Posterior vena cava (tissue), 2 donors: ENCODE measurements around the gene ZNF397. TPM values are rescaled to one million over a fixed set of nuclear protein-coding genes. Genes with fewer than 3 reads are reported as not detected.

Experiments
- DNase-seq: peaks from one replicate; pipeline ENCODE4 v3.0.0-alpha.2; 2020; ENCODE audit warnings: low spot score
- intact Hi-C, 2 donors: fragments of 100-400 bp; cut with DNase I; formaldehyde crosslinking; loops; one replicate each; pipeline versions ENCODE4 v1.14.1 to v1.14.2; 2022 to 2023
- total RNA-seq, 2 donors: library from RNA; stranded (reverse); fragmentation: NEBNext Ultra II Directional; extraction: Animal tissue kit (Norgen Biotek cat#: 25700); gene quantifications; one replicate each; pipeline ENCODE4 v1.2.1, GENCODE V29; 2021
- donor health status: DM: yes; HTN: yes; CAD: no.
- donor health status: DM: yes; HTN: yes; CAD: no.

ZNF397 gene
- total RNA-seq, 2 donors from 2014 or later, result 25.5 to 26.3 TPM

GRCh38 chr18:35241448-35241804 lies 592 bp downstream of the ZNF397 start:
- no peak for DNase-seq
- intact Hi-C loops, result loop anchor here in 1 of 2 donors (10.0 kb wide), 1 partner anchor 103 kb away; the partner anchor contains the start of gene ZNF24

DNA sequence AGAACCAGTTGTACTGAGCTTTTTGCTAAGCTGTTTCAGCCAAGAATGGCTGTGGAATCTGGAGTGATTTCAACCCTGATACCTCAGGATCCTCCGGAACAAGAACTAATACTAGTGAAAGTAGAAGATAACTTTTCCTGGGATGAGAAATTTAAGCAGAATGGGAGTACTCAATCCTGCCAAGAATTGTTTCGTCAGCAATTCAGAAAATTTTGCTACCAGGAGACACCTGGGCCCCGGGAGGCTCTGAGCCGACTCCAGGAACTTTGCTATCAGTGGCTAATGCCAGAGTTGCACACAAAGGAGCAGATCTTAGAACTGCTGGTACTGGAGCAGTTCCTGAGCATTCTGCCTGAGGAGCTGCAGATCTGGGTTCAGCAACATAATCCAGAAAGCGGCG lies 1.6 kb downstream of the ZNF397 start:
- intact Hi-C loops, result loop anchor here in 1 of 2 donors (10.0 kb wide), 1 partner anchor 102 kb away; the partner anchor contains the start of gene ZNF24

GRCh38 chr18:35244671-35245070 lies 3.8 kb downstream of the ZNF397 start:
- no peak for DNase-seq
- intact Hi-C loops, result loop anchor here in 1 of 2 donors (10.0 kb wide), 1 partner anchor 100 kb away; the partner anchor contains the start of gene ZNF24

More for the DNA sequence above, 1.6 kb downstream of the ZNF397 start:
- DNase-seq, result no peak

DNA sequence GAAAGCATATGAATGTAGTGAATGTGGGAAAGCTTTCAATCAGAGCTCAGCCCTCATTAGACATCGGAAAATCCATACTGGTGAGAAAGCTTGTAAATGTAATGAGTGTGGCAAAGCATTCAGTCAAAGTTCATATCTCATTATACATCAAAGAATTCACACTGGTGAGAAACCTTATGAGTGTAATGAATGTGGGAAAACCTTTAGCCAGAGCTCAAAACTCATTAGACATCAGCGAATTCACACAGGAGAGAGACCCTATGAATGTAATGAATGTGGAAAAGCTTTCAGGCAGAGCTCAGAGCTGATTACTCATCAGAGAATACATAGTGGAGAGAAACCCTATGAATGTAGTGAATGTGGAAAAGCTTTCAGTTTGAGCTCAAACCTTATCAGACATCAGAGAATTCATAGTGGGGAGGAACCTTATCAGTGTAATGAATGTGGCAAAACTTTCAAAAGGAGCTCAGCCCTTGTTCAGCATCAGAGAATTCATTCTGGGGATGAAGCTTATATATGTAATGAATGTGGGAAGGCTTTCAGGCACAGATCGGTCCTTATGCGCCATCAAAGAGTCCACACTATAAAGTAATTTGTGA lies 5.0 kb downstream of the ZNF397 start:
- no peak for DNase-seq
- intact Hi-C loops, result loop anchor here in 1 of 2 donors (10.0 kb wide), 1 partner anchor 99 kb away; the partner anchor contains the start of gene ZNF24

GRCh38 chr18:35246831-35247230 lies 6.0 kb downstream of the ZNF397 start:
- no peak for DNase-seq
- intact Hi-C loops, result loop anchor here in 1 of 2 donors (10.0 kb wide), 1 partner anchor 98 kb away; the partner anchor contains the start of gene ZNF24

GRCh38 chr18:35247412-35248249 lies 6.8 kb downstream of the ZNF397 start:
- intact Hi-C loops, result loop anchor here in 1 of 2 donors (10.0 kb wide), 1 partner anchor 97 kb away; the partner anchor contains the start of gene ZNF24
- DNase-seq, result no peak

DNA sequence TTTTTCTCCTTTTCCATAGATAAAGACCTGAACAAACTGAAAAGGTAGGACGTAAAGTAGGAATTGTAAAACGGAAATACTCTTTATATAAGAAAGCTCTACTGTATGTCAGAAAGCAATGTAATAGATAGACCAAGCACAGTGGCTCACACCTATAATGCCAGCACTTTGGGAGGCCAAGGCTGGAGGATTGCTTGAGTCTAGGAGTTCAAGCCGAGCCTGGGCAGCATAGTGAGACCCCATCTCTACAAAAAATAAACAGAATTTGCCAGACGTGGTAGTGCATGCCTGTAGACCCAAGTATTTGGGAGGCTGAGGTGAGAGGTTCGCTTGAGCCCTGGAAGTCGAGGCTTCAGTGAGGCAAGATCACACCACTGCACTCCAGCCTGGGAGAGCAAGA lies 7.6 kb downstream of the ZNF397 start:
- intact Hi-C loops, result loop anchor here in 1 of 2 donors (10.0 kb wide), 1 partner anchor 96 kb away; the partner anchor contains the start of gene ZNF24
- DNase-seq, result no peak

DNA sequence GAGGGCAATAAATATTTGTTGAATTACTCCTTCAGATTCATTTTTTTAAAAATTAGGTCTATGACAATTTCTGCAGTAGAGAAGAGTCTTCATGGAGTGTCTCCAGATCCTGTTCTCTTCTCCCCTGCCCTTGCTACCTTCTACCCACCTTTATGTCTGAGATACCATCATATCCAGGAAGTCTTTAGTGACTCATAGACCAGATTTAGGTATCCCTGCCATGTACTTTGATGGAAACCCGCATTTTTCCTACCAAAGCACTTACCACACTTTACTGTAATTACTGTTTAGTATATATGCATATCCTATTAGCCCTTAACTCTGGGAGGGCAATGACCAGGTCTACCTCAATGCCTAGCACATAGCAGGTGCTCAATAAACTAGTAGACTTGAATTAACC lies 11.6 kb downstream of the ZNF397 start:
- intact Hi-C loops, result no loop called here
- DNase-seq, result no peak

- intact Hi-C loops, result no loop called here
- no peak for DNase-seq
These were observed 12.9 kb downstream of the ZNF397 start for GRCh38 chr18:35253655-35254287.

DNA sequence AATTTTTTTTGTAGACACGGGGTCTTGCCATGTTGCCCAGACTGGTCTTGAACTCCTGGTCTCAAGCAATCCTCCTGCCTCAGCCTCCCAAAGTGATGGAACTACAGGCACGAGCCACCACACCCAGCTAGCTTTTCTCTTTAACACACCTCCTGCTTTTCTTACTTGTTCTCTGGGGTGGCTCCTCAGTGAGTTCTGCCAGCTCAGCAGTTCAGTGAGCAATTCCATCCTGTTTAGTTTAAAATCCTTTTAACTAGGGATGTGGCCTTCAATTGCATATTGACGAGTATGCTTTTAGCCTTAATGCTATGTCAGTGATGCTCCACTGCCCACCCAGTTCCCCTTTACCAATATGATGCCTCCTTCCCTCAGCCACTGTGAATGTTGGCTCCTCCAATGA lies 16.1 kb downstream of the ZNF397 start:
- no peak for DNase-seq
- intact Hi-C loops, result no loop called here

- no peak for DNase-seq
- intact Hi-C loops, result no loop called here
These were observed 23.6 kb downstream of the ZNF397 start for GRCh38 chr18:35264409-35264808.

DNA sequence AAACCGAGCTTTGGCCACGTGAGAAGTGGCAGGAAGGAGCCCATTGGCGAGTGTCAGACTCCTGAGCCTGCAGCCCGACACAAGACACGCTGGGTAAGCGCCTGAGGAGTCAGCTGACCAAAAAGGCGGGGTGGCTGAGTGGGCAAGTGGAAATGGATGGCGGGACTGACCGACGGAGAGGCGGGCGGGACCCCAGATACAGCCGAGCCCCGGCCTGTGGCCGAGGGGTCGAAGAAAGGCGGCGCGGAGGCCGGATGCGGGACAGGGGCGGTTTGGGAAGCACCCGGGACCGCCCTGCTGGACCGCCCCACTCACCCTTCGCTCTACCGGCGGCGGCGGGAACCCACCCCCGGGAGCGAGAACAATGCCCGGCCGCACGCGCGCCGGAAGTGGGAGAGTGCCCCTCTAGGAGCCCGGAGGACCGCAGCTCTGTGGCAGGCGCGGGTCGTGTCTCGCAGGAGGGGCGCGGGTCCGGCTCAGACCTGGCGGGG lies 26.4 kb downstream of the ZNF397 start:
- peak; percentile 93 for DNase-seq
- intact Hi-C loops, result no loop called here

GRCh38 chr18:35267809-35268208 lies 27.0 kb downstream of the ZNF397 start:
- DNase-seq, result peak; percentile 86
- intact Hi-C loops, result loop anchor here in 1 of 2 donors (1.0 kb wide), 1 partner anchor 39 kb away; no protein-coding TSS in a partner anchor

- no peak for DNase-seq
- intact Hi-C loops, result loop anchor here in 1 of 2 donors (1.0 kb wide), 1 partner anchor 38 kb away; no protein-coding TSS in a partner anchor
These were observed 28.0 kb downstream of the ZNF397 start for GRCh38 chr18:35268821-35269220.

DNA sequence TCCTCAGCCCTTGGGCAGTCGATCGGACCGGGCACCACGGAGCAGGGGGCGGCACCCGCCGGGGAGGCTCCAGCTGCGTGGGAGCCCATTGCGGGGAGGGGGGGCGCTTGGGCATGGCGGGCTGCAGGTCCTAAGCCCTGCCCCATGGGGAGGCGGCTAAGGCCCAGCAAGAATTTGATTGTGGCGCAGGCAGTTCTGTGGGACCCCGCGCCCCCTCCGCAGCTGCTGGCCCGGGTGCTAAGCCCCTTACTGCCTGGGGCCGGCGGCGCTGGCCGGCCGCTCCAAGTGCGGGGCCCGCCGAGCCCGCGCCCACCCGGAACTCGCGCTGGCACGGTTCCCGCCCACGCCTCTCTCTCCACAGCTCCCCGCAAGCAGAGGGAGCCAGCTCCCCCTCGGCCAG lies 30.8 kb downstream of the ZNF397 start:
- intact Hi-C loops, result no loop called here

GRCh38 chr18:35276267-35276666 lies 35.4 kb downstream of the ZNF397 start:
- intact Hi-C loops, result no loop called here

More for the DNA sequence above, 30.8 kb downstream of the ZNF397 start:
- DNase-seq, result no peak

GRCh38 chr18:35277633-35278032 lies 36.8 kb downstream of the ZNF397 start:
- intact Hi-C loops, result no loop called here
- DNase-seq, result no peak

More at GRCh38 chr18:35276267-35276666, 35.4 kb downstream of the ZNF397 start:
- DNase-seq, result no peak

GRCh38 chr18:35278085-35278484 lies 37.3 kb downstream of the ZNF397 start:
- intact Hi-C loops, result no loop called here
- DNase-seq, result no peak

GRCh38 chr18:35278969-35279368 lies 38.1 kb downstream of the ZNF397 start:
- no peak for DNase-seq
- intact Hi-C loops, result no loop called here
